Raji (cell line): ENCODE data around the gene ZHX3.
A peak's percentile ranks its signal among the peaks of the same experiment; 100 is the strongest.

Experiments used
- POLR2A ChIP-seq: IDR thresholded peaks from 2 replicates; pipeline ENCODE4 v1.6.1; 2011; ENCODE audit warnings: low read depth, low read length, control low read depth; ENCODE audit not compliant: insufficient read depth

Gene ZHX3

GRCh38 chr20:41317546-41318270 is at the start of gene ZHX3:
TSS of gene ZHX3 (minus strand) at chr20:41317731. CDS start at chr20:41204916, 112,815 bp downstream.
- peak; percentile 72 for TF ChIP-seq POLR2A

- no peak for TF ChIP-seq POLR2A
Measured at GRCh38 chr20:41367393-41367695, 49.8 kb upstream of the ZHX3 start.

- no peak for TF ChIP-seq POLR2A
Measured at GRCh38 chr20:41366546-41367392, 49.2 kb upstream of the ZHX3 start, which contains the start of gene EMILIN3. TSS of gene EMILIN3 (minus strand) at chr20:41366818. CDS start at chr20:41366634, 184 bp downstream.

GRCh38 chr20:41365777-41366545 is 48.4 kb upstream of the ZHX3 start:
- no peak for TF ChIP-seq POLR2A

GRCh38 chr20:41364967-41365765 is 47.6 kb upstream of the ZHX3 start:
- no peak for TF ChIP-seq POLR2A

GRCh38 chr20:41364236-41364855 is 46.8 kb upstream of the ZHX3 start:
- TF ChIP-seq POLR2A: no peak

- TF ChIP-seq POLR2A: no peak
Measured at GRCh38 chr20:41363601-41364000, 46.1 kb upstream of the ZHX3 start.

GRCh38 chr20:41362748-41363140 is 45.2 kb upstream of the ZHX3 start:
- TF ChIP-seq POLR2A: no peak

- no peak for TF ChIP-seq POLR2A
Measured at GRCh38 chr20:41361757-41362747, 44.5 kb upstream of the ZHX3 start.

- no peak for TF ChIP-seq POLR2A
Measured at GRCh38 chr20:41360831-41361756, 43.6 kb upstream of the ZHX3 start.

- no peak for TF ChIP-seq POLR2A
Measured at GRCh38 chr20:41359541-41360011, 42.0 kb upstream of the ZHX3 start.

- TF ChIP-seq POLR2A: no peak
Measured at GRCh38 chr20:41358717-41359116, 41.2 kb upstream of the ZHX3 start.

GRCh38 chr20:41358230-41358629 is 40.7 kb upstream of the ZHX3 start:
- TF ChIP-seq POLR2A: no peak
